RPMI8226 (cell line): ENCODE data around the gene CYP2S1.
"Not testable (repeated sequence)": the region's sequence is repeated elsewhere in the genome, so short reads cannot be mapped to it uniquely, and the experiment has no call there.

ENCODE experiments used
- DNase-seq: peaks from one replicate; pipeline ENCODE4 v3.0.0-alpha.2; 2015

Gene CYP2S1

GRCh38 chr19:41192574-41193429 is at the start of gene CYP2S1:
TSS of gene CYP2S1 (plus strand) at chr19:41193219. CDS start at chr19:41193265, 46 bp downstream.
- peak; percentile 11 for DNase-seq

GRCh38 chr19:41144403-41144802 is 48.6 kb upstream of the CYP2S1 start:
- DNase-seq, result peak; percentile 76

- no peak for DNase-seq
Measured at GRCh38 chr19:41149831-41150230, 43.2 kb upstream of the CYP2S1 start.

GRCh38 chr19:41150986-41151385 is 42.0 kb upstream of the CYP2S1 start:
- not testable (repeated sequence) for DNase-seq

GRCh38 chr19:41154060-41154459 is 39.0 kb upstream of the CYP2S1 start:
- no peak for DNase-seq

GRCh38 chr19:41156207-41156606 is 36.8 kb upstream of the CYP2S1 start:
- DNase-seq, result no peak

- DNase-seq, result no peak
Measured at GRCh38 chr19:41159881-41160280, 33.1 kb upstream of the CYP2S1 start.

GRCh38 chr19:41161903-41162302 is 31.1 kb upstream of the CYP2S1 start:
- DNase-seq, result no peak

GRCh38 chr19:41166944-41167804 is 25.8 kb upstream of the CYP2S1 start:
- no peak for DNase-seq

- DNase-seq, result no peak
Measured at GRCh38 chr19:41172297-41173164, 20.5 kb upstream of the CYP2S1 start.

- DNase-seq, result no peak
Measured at GRCh38 chr19:41174297-41174928, 18.6 kb upstream of the CYP2S1 start.

GRCh38 chr19:41175801-41176777 is 16.9 kb upstream of the CYP2S1 start:
- DNase-seq, result peak; percentile 47

GRCh38 chr19:41180173-41180572 is 12.8 kb upstream of the CYP2S1 start:
- not testable (repeated sequence) for DNase-seq

- no peak for DNase-seq
Measured at GRCh38 chr19:41186971-41187883, 5.8 kb upstream of the CYP2S1 start.

GRCh38 chr19:41187884-41188279 is 5.1 kb upstream of the CYP2S1 start:
- no peak for DNase-seq

GRCh38 chr19:41189425-41190065 is 3.5 kb upstream of the CYP2S1 start:
- DNase-seq, result no peak

- DNase-seq, result no peak
Measured at GRCh38 chr19:41193430-41194156, 574 bp downstream of the CYP2S1 start.

- no peak for DNase-seq
Measured at GRCh38 chr19:41194157-41194552, 1.1 kb downstream of the CYP2S1 start.
